ENCODE measurements around the gene MAGEB10. TPM values are rescaled to one million over a fixed set of nuclear protein-coding genes. Genes with fewer than 3 reads are reported as not detected.

MAGEB10 gene
- total RNA-seq (2022) (not detected in 2 replicates), Bru-seq, nascent RNA (not detected), BruChase-seq, experiment 1, labeled RNA remaining after a 6-hour chase (not detected), BruChase-seq, experiment 2, labeled RNA remaining after a 2-hour chase (not detected)
- long read RNA-seq = 0 reads

- H3K27me3 Mint-ChIP-seq (ENCODE audit: unreplicated experiment) = no peaks in the 10 kb centered on the region
- DNase-seq = no peak
- no peaks in the 10 kb centered on the region for H3K4me1 Mint-ChIP-seq (ENCODE audit: low read depth, unreplicated experiment)
- H3K9me3 Mint-ChIP-seq (ENCODE audit: low read depth, unreplicated experiment) = peaks cover 2% of the 10 kb centered on the region
- no peak within 1 kb of the TSS for H3K4me3 Mint-ChIP-seq (ENCODE audit: low read depth, unreplicated experiment)
- intact Hi-C loops (cut with micrococcal nuclease; ENCODE audit: unreplicated experiment) = no loop called here
- no peak within 1 kb of the TSS for H3K27ac Mint-ChIP-seq (ENCODE audit: unreplicated experiment)
- CTCF ChIA-PET = no interaction called here
- no TSS peak for BruUV-seq (replicated peaks)
- no peak for TF ChIP-seq CTCF (IDR thresholded peaks at IDR 0.05; ENCODE audit: unreplicated experiment)
- H3K36me3 Mint-ChIP-seq (ENCODE audit: insufficient read depth, unreplicated experiment) = no peaks in the 10 kb centered on the region
Measured at GRCh38 chrX:27807690-27808089, at the start of gene MAGEB10. TSS of gene MAGEB10 (plus strand) at chrX:27807990. CDS start at chrX:27821307, 13,317 bp downstream.

- no peak for TF ChIP-seq CTCF (IDR thresholded peaks at IDR 0.05; ENCODE audit: unreplicated experiment)
- Mint-ChIP-seq H3K27ac (ENCODE audit: unreplicated experiment) (no peak overlapping the region), H3K9me3 (ENCODE audit: low read depth, unreplicated experiment) (no peaks in the 10 kb centered on the region), H3K4me1 (ENCODE audit: low read depth, unreplicated experiment) (no peaks in the 10 kb centered on the region), H3K36me3 (ENCODE audit: insufficient read depth, unreplicated experiment) (no peaks in the 10 kb centered on the region), H3K27me3 (ENCODE audit: unreplicated experiment) (no peaks in the 10 kb centered on the region), H3K4me3 (ENCODE audit: low read depth, unreplicated experiment) (peak overlapping the region; percentile 63)
- DNase-seq = peak; percentile 3
- BruUV-seq (replicated peaks) = no TSS peak
- CTCF ChIA-PET = interaction anchor here (1.2 kb wide), 1 partner anchor 10 kb away, joined by 3 read pairs; no protein-coding TSS in a partner anchor
- intact Hi-C loops (cut with micrococcal nuclease; ENCODE audit: unreplicated experiment) = no loop called here
Measured at GRCh38 chrX:27765718-27766117, 42.1 kb upstream of the MAGEB10 start.

DNA sequence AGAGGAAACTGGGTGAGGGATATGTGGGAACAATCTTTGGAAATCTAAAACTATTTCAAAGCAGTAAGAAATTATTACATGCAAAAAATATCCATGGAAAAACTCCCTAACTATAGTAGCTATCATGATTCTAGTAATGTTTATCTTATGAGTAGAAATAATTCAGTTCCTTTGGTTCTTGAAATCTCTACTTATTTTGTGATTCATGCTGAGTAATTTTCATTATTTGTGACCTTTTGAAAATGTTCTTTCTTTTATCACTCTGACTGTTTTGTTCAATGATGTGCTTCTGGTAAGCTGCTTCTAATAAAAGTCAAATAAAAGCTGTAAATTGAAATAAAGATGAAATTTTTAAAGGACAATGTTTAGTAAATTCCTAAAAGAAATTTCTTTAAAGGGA is 40.4 kb upstream of the MAGEB10 start:
- Mint-ChIP-seq H3K27ac (ENCODE audit: unreplicated experiment) (no peak overlapping the region), H3K9me3 (ENCODE audit: low read depth, unreplicated experiment) (no peaks in the 10 kb centered on the region), H3K36me3 (ENCODE audit: insufficient read depth, unreplicated experiment) (no peaks in the 10 kb centered on the region), H3K4me1 (ENCODE audit: low read depth, unreplicated experiment) (no peaks in the 10 kb centered on the region), H3K27me3 (ENCODE audit: unreplicated experiment) (no peaks in the 10 kb centered on the region), H3K4me3 (ENCODE audit: low read depth, unreplicated experiment) (no peak overlapping the region)
- no peak for TF ChIP-seq CTCF (IDR thresholded peaks at IDR 0.05; ENCODE audit: unreplicated experiment)
- no peak for DNase-seq
- BruUV-seq (replicated peaks) = no TSS peak
- intact Hi-C loops (cut with micrococcal nuclease; ENCODE audit: unreplicated experiment) = no loop called here
- CTCF ChIA-PET = no interaction called here

DNA sequence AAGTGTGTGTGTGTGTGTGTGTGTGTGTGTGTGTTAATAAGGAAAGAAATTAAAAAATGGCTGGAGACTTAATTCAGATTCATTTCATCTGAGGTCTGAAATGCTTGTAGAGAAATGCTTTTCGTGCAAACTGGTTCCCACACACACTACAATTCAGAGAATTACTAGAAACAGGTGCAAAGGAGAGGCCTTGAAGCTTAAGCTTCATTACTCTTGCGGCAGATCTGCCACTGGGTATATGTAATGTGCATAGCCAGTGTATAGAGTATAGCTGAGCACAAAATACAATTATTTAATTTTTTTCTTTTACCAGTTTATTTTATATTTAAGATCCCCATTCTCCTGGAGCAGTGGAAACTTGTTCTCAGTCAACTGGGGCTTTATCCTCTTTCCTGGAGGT is 31.8 kb upstream of the MAGEB10 start:
- BruUV-seq (replicated peaks) = no TSS peak
- no peaks in the 10 kb centered on the region for H3K36me3 Mint-ChIP-seq (ENCODE audit: insufficient read depth, unreplicated experiment)

More for the DNA sequence above, 31.8 kb upstream of the MAGEB10 start:
- Mint-ChIP-seq H3K4me3 (ENCODE audit: low read depth, unreplicated experiment) (no peak overlapping the region), H3K4me1 (ENCODE audit: low read depth, unreplicated experiment) (peaks cover 6% of the 10 kb centered on the region), H3K27me3 (ENCODE audit: unreplicated experiment) (no peaks in the 10 kb centered on the region), H3K27ac (ENCODE audit: unreplicated experiment) (no peak overlapping the region), H3K9me3 (ENCODE audit: low read depth, unreplicated experiment) (no peaks in the 10 kb centered on the region)
- TF ChIP-seq CTCF (IDR thresholded peaks at IDR 0.05; ENCODE audit: unreplicated experiment) = no peak
- no peak for DNase-seq
- intact Hi-C loops (cut with micrococcal nuclease; ENCODE audit: unreplicated experiment) = no loop called here
- CTCF ChIA-PET = interaction anchor here (1.2 kb wide), 1 partner anchor 11 kb away, joined by 3 read pairs; no protein-coding TSS in a partner anchor

Measured in Calu3 (cell line).